ENCODE results near the gene POU4F3.
A peak's percentile ranks its signal among the peaks of the same experiment; 100 is the strongest.

The POU4F3 gene

GRCh38 chr5:146340260-146341081 is 1.8 kb downstream of the POU4F3 start:
- peak; percentile 7 for DNase-seq

- DNase-seq: no peak
Observed at GRCh38 chr5:146341854-146342253, 3.2 kb downstream of the POU4F3 start.

- DNase-seq: no peak
Observed at GRCh38 chr5:146342519-146342881, 3.9 kb downstream of the POU4F3 start.

- DNase-seq: no peak
Observed at GRCh38 chr5:146342882-146343865, 4.5 kb downstream of the POU4F3 start.

DNA sequence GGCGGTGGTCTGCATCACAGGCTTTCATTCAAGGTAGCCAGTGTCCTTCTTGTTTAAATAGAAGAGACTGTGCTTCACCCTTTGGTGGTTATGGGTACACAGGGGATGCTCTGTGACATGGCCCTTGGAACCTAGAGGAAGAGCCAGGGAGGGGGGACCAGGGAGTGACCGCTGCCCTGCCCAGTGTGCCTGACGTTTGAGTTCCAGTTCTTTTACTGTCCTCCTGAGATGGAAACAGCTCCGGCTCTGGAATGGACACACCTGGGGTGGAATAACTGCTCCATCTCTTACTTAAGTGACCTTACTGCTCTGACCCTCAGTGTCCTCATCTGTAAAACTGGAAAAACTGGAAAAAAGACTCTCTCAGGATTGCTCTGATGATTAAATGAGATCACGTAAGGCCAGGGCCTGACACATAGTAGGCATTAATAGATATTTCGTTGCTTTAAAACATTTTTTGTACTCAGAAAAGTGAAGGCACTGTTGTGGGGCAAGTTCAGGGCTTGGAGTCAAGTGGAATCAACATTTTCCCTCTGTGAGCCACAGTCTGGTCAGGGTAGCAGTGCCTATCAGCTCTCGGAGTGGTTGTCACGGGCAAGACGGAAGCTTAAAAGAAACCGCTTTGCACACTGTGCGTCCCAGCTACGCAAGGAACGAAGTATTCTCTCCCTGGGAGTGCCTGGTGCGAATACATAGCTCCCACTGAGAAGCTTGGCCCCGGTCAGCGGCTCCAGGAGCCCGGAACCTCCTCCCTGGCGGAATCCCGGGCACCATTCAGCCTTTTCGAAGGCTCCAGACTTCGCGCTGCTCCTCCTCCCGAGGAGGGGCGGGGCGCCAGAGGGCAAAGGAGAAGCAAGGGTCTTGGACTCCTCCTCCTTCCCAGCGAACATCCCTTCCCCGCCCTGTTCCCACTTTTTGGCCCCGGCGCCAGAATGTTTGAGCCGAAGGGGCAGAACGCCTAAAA is 5.8 kb downstream of the POU4F3 start:
- DNase-seq: no peak

DNA sequence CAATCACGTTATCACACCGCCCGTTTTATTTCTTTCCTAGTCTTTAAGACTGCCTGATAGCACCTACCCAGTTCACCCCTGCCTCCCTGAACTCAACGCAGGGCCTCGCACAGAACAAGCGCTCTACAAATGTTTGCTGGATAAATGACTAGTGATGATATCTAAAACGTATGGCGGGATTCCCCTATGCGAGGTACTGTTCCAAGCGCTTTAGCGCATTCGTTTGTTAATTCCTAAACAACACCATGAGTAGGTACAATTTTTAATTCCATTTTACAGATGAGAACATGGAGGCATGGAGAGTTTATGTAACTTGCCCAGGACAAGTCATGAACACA is 6.6 kb downstream of the POU4F3 start:
- DNase-seq: no peak

- no peak for DNase-seq
Observed at GRCh38 chr5:146345578-146346366, 7.1 kb downstream of the POU4F3 start.

DNA sequence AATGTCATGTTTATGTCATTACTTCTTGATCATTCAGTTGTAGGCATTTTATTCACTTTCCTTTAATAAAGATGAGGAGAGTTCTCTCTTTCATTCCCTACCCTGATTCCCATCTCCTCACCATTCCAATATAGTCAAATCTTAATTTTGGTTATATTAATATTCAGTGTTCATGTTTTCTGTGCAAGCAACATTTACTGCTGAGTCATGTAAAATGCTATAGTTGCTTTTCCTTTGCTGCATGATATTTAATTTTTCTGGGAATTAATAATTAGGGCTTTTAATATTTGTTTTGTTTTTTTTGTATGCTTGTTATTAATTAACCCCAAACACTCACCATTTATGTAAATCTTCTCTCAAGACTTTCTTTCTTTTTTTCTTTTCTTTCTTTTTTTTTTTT is 18.5 kb downstream of the POU4F3 start:
- DNase-seq: no peak

GRCh38 chr5:146359836-146360235 is 21.2 kb downstream of the POU4F3 start:
- DNase-seq: no peak

DNA sequence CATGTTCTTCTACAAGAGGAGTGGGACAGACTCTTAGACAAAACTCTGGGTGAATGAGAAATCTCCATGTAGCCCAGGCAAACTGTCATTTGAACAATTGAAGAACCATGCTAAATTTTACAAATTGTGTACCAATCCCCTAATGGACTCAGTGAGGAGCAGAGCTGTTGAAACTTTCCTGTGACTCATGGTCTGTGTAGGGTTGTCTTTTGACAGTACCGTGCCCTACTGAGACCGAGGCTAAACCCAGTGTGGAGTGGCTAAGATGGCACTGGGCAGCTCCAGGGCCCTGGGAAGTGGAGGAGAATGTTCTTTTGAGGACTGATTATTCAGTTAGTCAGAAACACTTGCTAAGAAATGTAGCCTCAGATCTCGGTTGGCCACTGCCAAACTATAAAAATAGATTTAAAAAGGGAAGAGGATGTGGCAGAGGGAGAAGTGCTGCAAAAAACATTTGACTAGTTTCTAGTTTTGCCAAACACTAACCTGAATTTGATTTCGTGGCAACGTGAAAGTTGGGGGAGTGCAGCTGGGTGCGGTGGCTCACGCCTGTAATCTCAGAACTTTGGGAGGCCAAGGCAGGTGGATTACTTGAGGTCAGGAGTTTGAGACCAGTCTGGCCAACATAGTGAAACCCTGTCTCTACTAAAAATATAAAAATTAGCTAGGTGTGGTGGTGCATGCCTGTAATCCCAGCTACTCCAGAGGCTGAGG is 24.7 kb downstream of the POU4F3 start:
- no peak for DNase-seq

DNA sequence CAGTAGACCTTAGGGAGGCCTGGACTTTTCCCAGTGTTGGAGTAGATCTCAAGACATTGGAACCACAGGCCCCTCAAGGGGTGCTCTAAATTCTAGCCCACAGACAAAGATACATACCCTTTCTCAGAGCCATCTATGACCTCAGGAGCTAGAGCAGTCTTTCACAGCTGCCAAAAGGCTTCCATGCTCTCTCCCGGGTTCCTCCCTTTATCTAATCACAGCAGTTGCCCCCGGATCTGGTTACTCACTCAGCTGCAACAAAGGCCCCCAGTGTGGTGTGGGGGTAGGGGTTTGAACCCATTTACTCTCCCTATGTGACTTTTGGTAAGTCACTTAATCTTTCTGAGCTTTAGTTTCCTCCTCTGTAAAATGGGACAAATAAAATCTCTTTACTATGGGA is 27.0 kb downstream of the POU4F3 start:
- DNase-seq: no peak

DNA sequence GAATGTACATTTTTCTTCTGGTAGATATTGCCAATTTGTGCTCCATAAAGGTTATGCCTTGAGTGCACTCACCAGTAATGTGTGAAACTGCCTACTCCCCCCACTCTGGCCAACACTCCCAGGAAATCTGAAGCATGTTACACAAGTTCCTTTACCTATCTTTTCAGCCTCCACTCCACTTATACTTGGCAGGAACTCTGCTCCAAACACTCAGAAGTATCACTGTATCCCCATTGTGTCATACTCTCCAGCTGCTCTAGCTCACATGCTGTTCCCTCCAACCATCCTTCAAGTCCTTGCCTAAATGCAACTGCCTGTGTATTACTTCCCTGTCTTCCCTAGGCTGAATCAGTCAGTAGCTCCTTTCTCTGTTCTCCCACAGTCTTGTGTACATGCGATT is 28.3 kb downstream of the POU4F3 start:
- no peak for DNase-seq

GRCh38 chr5:146368137-146368536 is 29.5 kb downstream of the POU4F3 start:
- no peak for DNase-seq

DNA sequence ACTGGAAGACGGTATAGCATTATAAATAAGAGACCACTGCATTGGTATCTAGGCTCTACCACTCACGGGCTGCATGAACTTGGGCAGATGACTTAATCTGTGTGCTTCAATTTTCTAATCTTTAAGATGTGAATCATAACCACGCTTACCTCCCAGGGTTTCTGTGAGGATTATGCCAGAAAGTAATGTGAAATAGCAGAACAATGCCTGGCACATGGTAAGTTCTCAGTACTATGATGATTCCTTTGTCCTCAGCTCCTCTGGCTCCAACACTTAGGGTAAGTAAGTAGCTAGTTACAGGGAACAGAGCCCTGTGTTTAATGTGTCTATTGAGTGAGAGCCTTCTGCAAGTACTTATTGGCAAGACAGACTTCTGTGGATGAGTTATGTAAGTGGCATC is 31.1 kb downstream of the POU4F3 start:
- DNase-seq: peak; percentile 51

- no peak for DNase-seq
Observed at GRCh38 chr5:146376821-146377220, 38.2 kb downstream of the POU4F3 start.

- DNase-seq: no peak
Observed at GRCh38 chr5:146378986-146379385, 40.3 kb downstream of the POU4F3 start.

GRCh38 chr5:146380714-146381113 is 42.1 kb downstream of the POU4F3 start:
- no peak for DNase-seq

GRCh38 chr5:146388386-146388785 is 49.7 kb downstream of the POU4F3 start:
- DNase-seq: no peak

DNA sequence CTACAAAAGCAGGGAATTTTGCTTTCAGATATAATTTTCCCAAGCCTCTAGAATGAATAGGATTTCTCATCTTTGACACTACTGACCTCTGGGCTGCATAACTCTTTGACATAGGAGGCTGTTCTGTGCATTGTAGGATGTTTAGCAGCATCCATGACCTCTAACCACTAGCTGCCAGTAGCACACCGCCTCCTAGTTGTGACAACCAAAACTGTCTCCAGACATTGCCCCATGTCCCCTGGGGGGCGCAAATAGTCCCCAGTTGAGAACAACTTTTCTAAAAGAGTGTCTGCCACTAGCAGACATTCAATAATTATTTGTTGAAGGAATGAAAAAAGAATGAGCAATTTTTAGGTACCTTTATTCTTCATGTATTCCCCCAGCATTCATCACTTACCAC is 51.8 kb downstream of the POU4F3 start:
- no peak for DNase-seq
